ENCODE results near the gene NKAIN2.

- TF ChIP-seq ARNTL (CRISPR knock-in tag; IDR thresholded peaks at IDR 0.05; ENCODE audit: borderline replicate concordance, low read depth), result no peak
- TF ChIP-seq ISL1 (CRISPR knock-in tag; IDR thresholded peaks at IDR 0.05), result no peak
- no peak for TF ChIP-seq POU6F1 (CRISPR knock-in tag; IDR thresholded peaks at IDR 0.05; ENCODE audit: borderline replicate concordance, low read depth)
- TF ChIP-seq ZFP30 (CRISPR knock-in tag; IDR thresholded peaks at IDR 0.05), result no peak
- no peak for TF ChIP-seq OSR1 (CRISPR knock-in tag; IDR thresholded peaks at IDR 0.05)
- TF ChIP-seq GLIS3 (CRISPR knock-in tag; IDR thresholded peaks at IDR 0.05), result no peak
- TF ChIP-seq ZNF8 (CRISPR knock-in tag; IDR thresholded peaks at IDR 0.05), result no peak
- TF ChIP-seq ZNF565 (CRISPR knock-in tag; conservative IDR thresholded peaks at IDR 0.05; ENCODE audit: low read depth), result no peak
- no peak for TF ChIP-seq PATZ1 (CRISPR knock-in tag; IDR thresholded peaks at IDR 0.05; ENCODE audit: borderline replicate concordance)
- no peak for TF ChIP-seq TOX (CRISPR knock-in tag; IDR thresholded peaks at IDR 0.05; ENCODE audit: borderline replicate concordance)
- TF ChIP-seq RARB (CRISPR knock-in tag; IDR thresholded peaks at IDR 0.05), result no peak
Measured at GRCh38 chr6:124260337-124260736, 456.7 kb downstream of the NKAIN2 start.
